ENCODE data around the gene TMEM184A. TPM values are rescaled to one million over a fixed set of nuclear protein-coding genes. Genes with fewer than 3 reads are reported as not detected.
"Not testable (repeated sequence)": the region's sequence is repeated elsewhere in the genome, so short reads cannot be mapped to it uniquely, and the experiment has no call there.

The TMEM184A gene
- total and polyA plus RNA-seq, 9 donors = 0.45 to 4.2 (median 0.57) TPM

DNA sequence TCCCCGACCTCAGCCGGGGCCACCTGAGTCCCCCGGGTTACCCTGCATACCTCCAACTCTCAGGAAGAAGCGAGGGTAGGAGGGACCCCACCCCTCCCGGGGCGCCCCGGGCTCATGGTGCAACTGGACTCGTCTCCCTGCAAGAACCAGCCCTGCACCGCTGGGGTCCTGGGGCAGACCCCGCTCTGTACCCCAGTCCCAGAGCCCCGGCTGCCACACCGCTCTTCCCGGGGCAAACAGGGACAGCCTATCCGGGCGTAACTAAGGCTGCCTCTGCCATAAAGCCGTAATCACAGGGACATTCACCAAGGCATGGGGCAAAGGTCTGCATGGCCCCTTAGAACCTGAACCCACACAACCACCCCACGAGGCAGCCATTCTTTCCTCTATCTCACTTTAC, 32.2 kb downstream of the TMEM184A start:
- H3K27me3 ChIP-seq (ENCODE audit: control insufficient read depth, insufficient read depth, low read length) = peaks cover 27% of the 10 kb centered on the region
- no peaks in the 10 kb centered on the region for H3K36me3 ChIP-seq (ENCODE audit: control insufficient read depth, insufficient read depth, low read length)
- H3K4me3 ChIP-seq (ENCODE audit: low read length) = no peak overlapping the region
- 56% methylated on average over 15 of the region's 17 CpGs for WGBS (ENCODE audit: insufficient coverage)
- DNase-seq = no peak
- H3K9me3 ChIP-seq (replicated peaks; ENCODE audit: control insufficient read depth, low read depth, low read length) = no peaks in the 10 kb centered on the region
- H3K4me1 ChIP-seq (ENCODE audit: control insufficient read depth, insufficient read depth, low read length) = no peaks in the 10 kb centered on the region
- H3K27ac ChIP-seq (ENCODE audit: low read length) = no peak overlapping the region

DNA sequence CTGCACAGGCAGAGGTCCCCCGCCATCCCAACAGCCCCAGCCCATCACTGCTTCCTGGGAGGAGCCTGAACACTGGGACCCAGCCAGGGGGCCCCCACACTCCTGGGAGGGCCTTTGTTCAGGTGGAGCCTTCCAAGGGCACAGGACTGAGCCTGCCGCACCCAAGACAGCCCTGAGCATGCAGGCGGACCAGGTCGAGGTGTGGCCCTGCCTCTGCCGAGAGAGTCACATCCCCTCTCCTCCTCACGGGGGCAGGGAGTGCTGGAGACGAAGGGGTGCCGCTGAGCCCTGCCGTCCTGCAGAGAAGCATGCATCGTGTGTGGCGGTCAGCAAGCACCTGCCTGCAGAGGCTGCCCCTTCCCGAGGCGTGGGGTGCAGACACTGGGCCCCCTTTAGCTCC, 32.8 kb downstream of the TMEM184A start:
- no peaks in the 10 kb centered on the region for H3K4me1 ChIP-seq (ENCODE audit: control insufficient read depth, insufficient read depth, low read length)
- WGBS (ENCODE audit: insufficient coverage) = 14% methylated on average over 10 of the region's 13 CpGs
- no peak overlapping the region for H3K27ac ChIP-seq (ENCODE audit: low read length)
- no peaks in the 10 kb centered on the region for H3K36me3 ChIP-seq (ENCODE audit: control insufficient read depth, insufficient read depth, low read length)
- H3K4me3 ChIP-seq (ENCODE audit: low read length) = no peak overlapping the region
- peaks cover 28% of the 10 kb centered on the region for H3K27me3 ChIP-seq (ENCODE audit: control insufficient read depth, insufficient read depth, low read length)
- DNase-seq = no peak
- H3K9me3 ChIP-seq (replicated peaks; ENCODE audit: control insufficient read depth, low read depth, low read length) = no peaks in the 10 kb centered on the region

DNA sequence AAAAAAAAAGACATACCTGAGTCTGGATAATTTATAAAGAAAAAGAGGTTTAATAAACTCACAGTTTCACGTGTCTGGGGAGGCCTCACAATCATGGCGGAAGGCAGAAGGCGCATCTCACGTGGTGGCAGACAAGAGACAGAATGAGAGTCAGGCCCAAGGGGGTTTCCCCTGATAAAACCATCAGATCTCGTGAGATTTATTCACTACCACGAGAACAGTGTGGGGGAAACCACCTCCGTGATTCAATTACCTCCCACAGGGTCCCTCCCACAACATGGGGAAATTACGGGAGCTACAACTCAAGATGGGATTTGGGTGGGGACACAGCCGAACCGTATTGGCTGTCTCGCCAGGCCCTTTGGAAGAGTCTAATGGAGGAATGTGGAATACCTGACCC, 34.5 kb downstream of the TMEM184A start:
- Histone ChIP-seq H3K36me3 (ENCODE audit: control insufficient read depth, insufficient read depth, low read length) (no peaks in the 10 kb centered on the region), H3K27ac (ENCODE audit: low read length) (no peak overlapping the region), H3K4me1 (ENCODE audit: control insufficient read depth, insufficient read depth, low read length) (no peaks in the 10 kb centered on the region), H3K4me3 (ENCODE audit: low read length) (no peak overlapping the region), H3K27me3 (ENCODE audit: control insufficient read depth, insufficient read depth, low read length) (peaks cover 26% of the 10 kb centered on the region), H3K9me3 (replicated peaks; ENCODE audit: control insufficient read depth, low read depth, low read length) (no peaks in the 10 kb centered on the region)
- no peak for DNase-seq
- WGBS (ENCODE audit: insufficient coverage) = 88% methylated on average over 3 of the region's 11 CpGs

DNA sequence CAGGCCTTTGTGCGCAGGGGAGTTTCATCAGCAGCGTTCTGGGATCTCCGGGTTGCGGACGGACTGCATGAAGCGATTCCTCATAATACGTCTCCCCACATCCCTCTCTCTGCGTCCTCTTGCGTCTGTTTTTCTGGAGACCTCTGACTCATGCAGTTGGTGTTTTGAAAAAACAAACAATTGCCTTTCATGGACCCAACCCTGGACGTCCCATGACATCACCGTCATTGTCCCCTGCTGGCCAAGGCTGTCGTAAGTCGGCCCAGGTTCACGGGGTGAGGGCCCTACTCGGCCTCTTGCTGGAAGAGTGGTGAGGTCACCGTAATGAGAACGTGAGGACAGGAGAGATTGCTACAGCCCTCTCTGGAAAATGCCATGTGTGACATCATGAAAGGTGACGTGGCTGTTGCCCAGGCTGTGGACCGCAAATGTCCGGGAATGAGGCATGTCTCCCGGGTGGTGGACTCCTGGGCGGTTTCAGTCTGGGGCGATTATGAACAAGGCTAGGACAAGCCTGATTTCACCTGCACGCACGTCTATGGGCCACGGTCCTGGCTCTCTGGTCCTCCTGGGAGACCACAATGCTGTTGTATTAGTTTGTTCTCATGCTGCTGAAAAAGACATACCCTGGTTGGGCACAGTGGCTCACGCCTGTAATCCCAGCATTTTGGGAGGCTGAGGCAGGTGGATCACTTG, 35.3 kb downstream of the TMEM184A start:
- Histone ChIP-seq H3K4me1 (ENCODE audit: control insufficient read depth, insufficient read depth, low read length) (no peaks in the 10 kb centered on the region), H3K4me3 (ENCODE audit: low read length) (no peak overlapping the region), H3K36me3 (ENCODE audit: control insufficient read depth, insufficient read depth, low read length) (no peaks in the 10 kb centered on the region), H3K27me3 (ENCODE audit: control insufficient read depth, insufficient read depth, low read length) (peaks cover 23% of the 10 kb centered on the region), H3K27ac (ENCODE audit: low read length) (peak overlapping the region; percentile 7), H3K9me3 (replicated peaks; ENCODE audit: control insufficient read depth, low read depth, low read length) (no peaks in the 10 kb centered on the region)
- no peak for DNase-seq
- 86% methylated on average over 26 of the region's 27 CpGs for WGBS (ENCODE audit: insufficient coverage)

DNA sequence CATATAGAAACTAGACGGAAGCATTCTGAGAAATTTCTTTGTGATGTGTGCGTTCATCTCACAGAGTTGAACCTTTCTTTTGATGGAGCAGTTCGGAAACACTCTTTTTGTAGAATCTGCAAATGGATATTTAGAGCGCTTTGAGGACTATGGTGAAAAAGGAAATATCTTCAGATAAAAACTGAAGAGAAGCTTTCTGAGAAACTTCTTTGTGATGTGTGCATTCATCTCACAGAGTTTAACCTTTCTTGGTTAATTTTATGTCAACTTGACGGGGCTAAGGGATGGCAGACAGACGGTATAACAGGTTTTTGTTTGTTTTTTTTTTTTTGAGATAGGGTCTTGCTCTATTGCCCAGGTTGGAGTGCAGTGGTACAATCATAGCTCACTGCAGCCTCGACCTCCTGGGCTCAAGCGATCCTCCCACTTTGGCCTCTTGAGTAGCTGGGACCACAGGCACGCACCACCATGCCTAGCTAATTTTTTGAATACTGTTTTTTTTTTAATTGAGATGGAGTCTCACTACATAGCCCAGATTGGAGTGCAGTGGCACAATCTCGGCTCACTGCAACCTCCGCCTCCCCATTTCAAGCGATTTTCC, 36.6 kb downstream of the TMEM184A start:
- 92% methylated on average over 4 of the region's 12 CpGs for WGBS (ENCODE audit: insufficient coverage)
- not testable (repeated sequence) for H3K9me3 ChIP-seq (replicated peaks; ENCODE audit: control insufficient read depth, low read depth, low read length); DNase-seq; H3K4me3 ChIP-seq (ENCODE audit: low read length); H3K27ac ChIP-seq (ENCODE audit: low read length); H3K4me1 ChIP-seq (ENCODE audit: control insufficient read depth, insufficient read depth, low read length); H3K36me3 ChIP-seq (ENCODE audit: control insufficient read depth, insufficient read depth, low read length)
- peaks cover 21% of the 10 kb centered on the region for H3K27me3 ChIP-seq (ENCODE audit: control insufficient read depth, insufficient read depth, low read length)

DNA sequence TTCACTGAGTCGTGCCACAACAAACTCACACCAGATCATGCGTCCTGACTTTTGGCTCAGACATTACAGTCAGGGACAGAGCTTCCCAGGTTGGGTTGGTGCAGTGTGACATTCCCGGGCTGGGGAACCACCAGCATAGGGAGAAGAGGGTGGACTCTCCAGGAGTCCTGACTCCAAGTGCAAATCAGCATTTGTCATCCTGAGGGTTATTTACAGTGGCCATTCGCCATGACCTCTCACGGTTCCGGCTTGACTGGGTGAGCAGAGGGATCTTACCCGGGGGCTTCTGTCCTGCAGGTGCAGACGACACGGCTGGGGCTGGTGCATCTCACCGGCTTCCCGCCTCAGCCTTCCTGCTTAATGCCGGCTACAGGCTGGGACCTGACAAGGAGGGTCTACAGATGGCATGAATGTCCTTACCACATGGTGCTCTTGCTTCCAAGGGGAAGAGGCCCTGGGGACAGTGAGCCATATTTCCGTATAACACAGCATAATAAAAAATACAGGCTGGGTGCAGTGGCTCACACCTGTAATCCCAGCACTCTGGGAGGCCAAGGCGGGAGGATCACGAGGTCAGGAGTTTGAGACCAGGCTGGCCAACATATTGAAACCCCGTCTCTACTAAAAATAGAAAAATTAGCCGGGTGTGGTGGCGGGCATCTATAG, 39.3 kb downstream of the TMEM184A start:
- H3K36me3 ChIP-seq (ENCODE audit: control insufficient read depth, insufficient read depth, low read length) = no peaks in the 10 kb centered on the region
- WGBS (ENCODE audit: insufficient coverage) = 60% methylated on average over 12 of the region's 18 CpGs

DNA sequence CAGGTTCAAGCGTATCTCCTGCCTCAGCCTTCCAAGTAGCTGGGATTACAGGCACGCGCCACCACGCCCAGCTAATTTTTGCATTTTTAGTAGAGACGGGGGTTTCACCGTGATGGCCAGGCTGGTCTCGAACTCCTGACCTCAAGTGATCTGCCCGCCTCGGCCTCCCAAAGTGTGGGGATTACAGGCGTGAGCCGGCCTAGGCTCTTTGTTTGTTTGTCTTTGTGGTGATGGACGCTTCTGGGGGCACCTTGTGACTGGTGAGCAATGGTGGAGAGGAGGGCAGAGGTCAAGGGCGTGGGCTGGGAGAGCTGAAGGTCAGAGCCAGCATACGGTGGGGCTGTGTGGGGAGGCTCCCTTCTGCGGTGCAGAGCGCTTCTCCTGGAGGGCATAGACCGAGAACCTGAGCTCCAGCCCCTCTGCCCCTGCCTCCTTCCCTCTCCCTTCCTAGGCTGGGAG, 40.5 kb downstream of the TMEM184A start:
- H3K4me3 ChIP-seq (ENCODE audit: low read length); H3K9me3 ChIP-seq (replicated peaks; ENCODE audit: control insufficient read depth, low read depth, low read length); DNase-seq; H3K27me3 ChIP-seq (ENCODE audit: control insufficient read depth, insufficient read depth, low read length); H3K36me3 ChIP-seq (ENCODE audit: control insufficient read depth, insufficient read depth, low read length); H3K27ac ChIP-seq (ENCODE audit: low read length): not testable (repeated sequence)
- 72% methylated on average over 12 of the region's 17 CpGs for WGBS (ENCODE audit: insufficient coverage)
- H3K4me1 ChIP-seq (ENCODE audit: control insufficient read depth, insufficient read depth, low read length) = peaks cover 24% of the 10 kb centered on the region

More for the DNA sequence above, 39.3 kb downstream of the TMEM184A start:
- Histone ChIP-seq H3K27me3 (ENCODE audit: control insufficient read depth, insufficient read depth, low read length) (peaks cover 3% of the 10 kb centered on the region), H3K4me1 (ENCODE audit: control insufficient read depth, insufficient read depth, low read length) (peaks cover 19% of the 10 kb centered on the region), H3K4me3 (ENCODE audit: low read length) (no peak overlapping the region), H3K27ac (ENCODE audit: low read length) (no peak overlapping the region), H3K9me3 (replicated peaks; ENCODE audit: control insufficient read depth, low read depth, low read length) (no peaks in the 10 kb centered on the region)
- DNase-seq = no peak

DNA sequence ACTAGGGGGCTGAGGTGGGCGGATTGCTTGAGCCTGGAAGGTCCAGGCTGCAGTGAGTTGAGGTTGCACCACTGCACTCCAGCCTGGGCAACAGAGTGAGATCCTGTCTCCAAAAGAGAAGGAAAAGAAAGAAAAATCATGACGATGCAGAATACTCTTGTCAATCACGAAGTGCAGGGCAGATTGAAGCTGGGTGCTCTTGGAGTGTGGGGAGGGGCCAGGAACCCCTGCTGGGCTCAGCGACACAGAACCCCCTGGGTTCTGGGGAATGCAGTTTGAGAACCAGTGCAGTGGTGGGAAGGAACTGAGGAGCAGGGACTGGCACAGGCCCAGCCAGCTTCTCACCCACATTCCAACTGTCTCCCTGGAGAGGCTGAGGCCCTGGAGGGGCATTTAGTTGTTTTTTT, 41.0 kb downstream of the TMEM184A start:
- Histone ChIP-seq H3K27ac (ENCODE audit: low read length) (no peak overlapping the region), H3K27me3 (ENCODE audit: control insufficient read depth, insufficient read depth, low read length) (peaks cover 3% of the 10 kb centered on the region), H3K9me3 (replicated peaks; ENCODE audit: control insufficient read depth, low read depth, low read length) (no peaks in the 10 kb centered on the region), H3K36me3 (ENCODE audit: control insufficient read depth, insufficient read depth, low read length) (no peaks in the 10 kb centered on the region), H3K4me1 (ENCODE audit: control insufficient read depth, insufficient read depth, low read length) (peaks cover 24% of the 10 kb centered on the region), H3K4me3 (ENCODE audit: low read length) (no peak overlapping the region)
- DNase-seq = no peak
- WGBS (ENCODE audit: insufficient coverage) = 55% methylated on average over 3 of the region's 4 CpGs

DNA sequence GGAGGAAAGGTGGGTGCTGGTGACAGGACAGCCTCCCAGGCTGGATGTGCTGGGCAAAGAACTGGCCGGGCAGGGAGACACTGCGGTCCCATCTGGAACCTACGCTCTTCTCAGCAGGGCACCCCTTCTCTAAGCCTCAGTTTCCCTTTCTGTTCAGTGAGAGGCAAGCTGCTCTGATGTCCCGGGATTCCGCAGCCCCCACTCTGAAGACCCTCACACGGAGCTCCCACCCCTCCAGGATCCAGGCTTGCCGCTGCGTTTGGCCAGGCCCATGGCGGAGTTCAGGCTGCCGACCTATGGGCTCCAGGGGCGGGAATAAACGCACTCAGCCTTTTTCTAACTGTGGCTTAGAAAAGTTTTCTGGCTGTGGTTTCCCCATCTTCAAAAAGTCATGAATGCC, 41.6 kb downstream of the TMEM184A start:
- Histone ChIP-seq H3K9me3 (replicated peaks; ENCODE audit: control insufficient read depth, low read depth, low read length) (no peaks in the 10 kb centered on the region), H3K36me3 (ENCODE audit: control insufficient read depth, insufficient read depth, low read length) (no peaks in the 10 kb centered on the region), H3K27me3 (ENCODE audit: control insufficient read depth, insufficient read depth, low read length) (peaks cover 3% of the 10 kb centered on the region), H3K4me1 (ENCODE audit: control insufficient read depth, insufficient read depth, low read length) (peaks cover 24% of the 10 kb centered on the region), H3K4me3 (ENCODE audit: low read length) (no peak overlapping the region), H3K27ac (ENCODE audit: low read length) (peak overlapping the region; percentile 96)
- no peak for DNase-seq
- 80% methylated on average over 12 of the region's 12 CpGs for WGBS (ENCODE audit: insufficient coverage)

DNA sequence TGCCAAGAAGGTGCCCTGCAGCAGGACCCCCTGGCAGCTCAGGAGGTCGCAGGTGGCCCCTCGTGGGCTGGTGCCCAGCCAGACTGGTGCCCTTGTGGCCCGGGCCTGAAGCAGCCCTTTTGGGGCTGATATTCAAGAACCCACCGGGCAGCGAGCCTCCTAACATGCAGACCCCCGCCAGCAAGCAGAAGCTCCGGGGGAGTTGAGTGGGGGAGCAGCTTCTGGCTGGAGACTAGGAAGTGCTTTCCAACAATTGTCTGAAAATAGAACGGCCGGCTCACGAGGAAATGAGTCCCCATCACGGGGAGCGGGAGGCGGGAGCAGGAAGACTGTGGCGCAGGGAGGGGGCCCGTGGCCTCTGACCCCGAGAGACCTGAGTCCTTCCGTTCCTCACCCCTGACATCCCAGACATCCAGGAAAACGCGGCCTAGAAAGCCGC, 42.3 kb downstream of the TMEM184A start:
- 20% methylated on average over 8 of the region's 20 CpGs for WGBS (ENCODE audit: insufficient coverage)
- peak overlapping the region; percentile 96 for H3K27ac ChIP-seq (ENCODE audit: low read length)

More for the DNA sequence above, 42.3 kb downstream of the TMEM184A start:
- Histone ChIP-seq H3K4me3 (ENCODE audit: low read length) (no peak overlapping the region), H3K4me1 (ENCODE audit: control insufficient read depth, insufficient read depth, low read length) (peaks cover 24% of the 10 kb centered on the region), H3K9me3 (replicated peaks; ENCODE audit: control insufficient read depth, low read depth, low read length) (no peaks in the 10 kb centered on the region), H3K27me3 (ENCODE audit: control insufficient read depth, insufficient read depth, low read length) (no peaks in the 10 kb centered on the region), H3K36me3 (ENCODE audit: control insufficient read depth, insufficient read depth, low read length) (no peaks in the 10 kb centered on the region)
- DNase-seq = peak; percentile 79
